GM19099 (cell line): ENCODE measurements around the gene TJP1.

Experiments used
- POLR2A ChIP-seq: IDR thresholded peaks from 3 replicates; pipeline ENCODE4 v1.6.1; 2011; ENCODE audit warnings: low read depth; ENCODE audit not compliant: insufficient read length; ENCODE audit errors: extremely low read depth

Gene TJP1

GRCh38 chr15:29815000-29815710, 7.1 kb downstream of the TJP1 start:
- TF ChIP-seq POLR2A = no peak

- TF ChIP-seq POLR2A = no peak
Measured at GRCh38 chr15:29813009-29813408, 9.3 kb downstream of the TJP1 start.

- no peak for TF ChIP-seq POLR2A
Measured at GRCh38 chr15:29812384-29812694, 9.9 kb downstream of the TJP1 start.

- no peak for TF ChIP-seq POLR2A
Measured at GRCh38 chr15:29811691-29812383, 10.4 kb downstream of the TJP1 start.

GRCh38 chr15:29805708-29806104, 16.6 kb downstream of the TJP1 start:
- no peak for TF ChIP-seq POLR2A

- TF ChIP-seq POLR2A = no peak
Measured at GRCh38 chr15:29805043-29805707, 17.1 kb downstream of the TJP1 start.

- TF ChIP-seq POLR2A = no peak
Measured at GRCh38 chr15:29802411-29802810, 19.9 kb downstream of the TJP1 start.

- TF ChIP-seq POLR2A = no peak
Measured at GRCh38 chr15:29800491-29801366, 21.5 kb downstream of the TJP1 start.

- TF ChIP-seq POLR2A = no peak
Measured at GRCh38 chr15:29799859-29800258, 22.4 kb downstream of the TJP1 start.

GRCh38 chr15:29795610-29796009, 26.7 kb downstream of the TJP1 start:
- no peak for TF ChIP-seq POLR2A

GRCh38 chr15:29792426-29793159, 29.7 kb downstream of the TJP1 start:
- TF ChIP-seq POLR2A = no peak

GRCh38 chr15:29790607-29791006, 31.7 kb downstream of the TJP1 start:
- TF ChIP-seq POLR2A = no peak

GRCh38 chr15:29789871-29790270, 32.4 kb downstream of the TJP1 start:
- no peak for TF ChIP-seq POLR2A

- TF ChIP-seq POLR2A = no peak
Measured at GRCh38 chr15:29788433-29789034, 33.7 kb downstream of the TJP1 start.

- no peak for TF ChIP-seq POLR2A
Measured at GRCh38 chr15:29787767-29788166, 34.5 kb downstream of the TJP1 start.

GRCh38 chr15:29785642-29786041, 36.6 kb downstream of the TJP1 start:
- TF ChIP-seq POLR2A = no peak
